ENCODE results near the gene FHOD1. TPM values are rescaled to one million over a fixed set of nuclear protein-coding genes. Genes with fewer than 3 reads are reported as not detected.

Gene FHOD1
- total and polyA plus RNA-seq, 2 donors (not counting 1 experiment from before 2014, with no cell fraction given) = 46.3 to 46.9 TPM

DNA sequence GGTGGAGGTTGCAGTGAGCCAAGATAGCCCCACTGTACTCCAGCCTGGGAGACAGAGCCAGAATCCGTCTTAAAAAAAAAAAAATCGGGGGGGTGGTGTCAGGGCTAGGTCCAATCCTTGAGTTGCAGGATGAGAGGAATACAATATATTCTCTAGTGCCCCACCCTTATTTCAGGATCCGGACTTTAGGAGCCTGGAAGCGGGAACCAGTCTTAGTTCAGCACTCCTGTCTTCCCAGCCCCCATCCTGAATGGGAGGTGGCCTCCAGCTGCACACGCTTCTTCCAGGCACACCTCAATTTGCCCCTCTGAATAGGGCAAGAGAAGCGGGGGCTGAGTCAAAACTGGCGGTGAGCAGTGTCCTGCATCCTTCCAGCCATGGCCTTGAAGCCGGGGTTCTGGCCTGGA, 1.6 kb downstream of the FHOD1 start:
- peak overlapping the region; percentile 82 for H2AFZ ChIP-seq (ENCODE audit: insufficient read depth, low read depth, low read length, poor library complexity, severe bottlenecking)
- H3K27ac ChIP-seq (ENCODE audit: low read length in 2 of 2) = peak overlapping the region in 1 of 2 donors; percentile 86
- no peaks in the 10 kb centered on the region for H3K9me3 Mint-ChIP-seq (ENCODE audit: insufficient read depth)
- ATAC-seq (ENCODE audit: low read depth) (no peak), DNase-seq (no peak)
- peaks cover 26% of the 10 kb centered on the region for H3K79me2 ChIP-seq (ENCODE audit: control insufficient read depth, insufficient read depth, low read length)
- H3K27ac Mint-ChIP-seq = peak overlapping the region; percentile 96
- peaks cover 0 to 3% of the 10 kb centered on the region in 2 experiments for H3K36me3 ChIP-seq (replicated peaks in 1 of 2; ENCODE audit: control extremely low read depth in 1 of 2, control insufficient read depth in 1 of 2, extremely low read depth in 1 of 2, insufficient read depth in 2 of 2, low read length in 1 of 2)
- peaks cover 46 to 55% of the 10 kb centered on the region in 2 donors for H3K4me1 ChIP-seq (ENCODE audit: control insufficient read depth in 2 of 2, insufficient read depth in 2 of 2, low read length in 2 of 2)
- TF ChIP-seq EZH2 (IDR thresholded peaks at IDR 0.05; ENCODE audit: borderline replicate concordance, insufficient read depth, low read depth, low read length, poor library complexity, severe bottlenecking) = no peak
- TF ChIP-seq, protein P1, sequence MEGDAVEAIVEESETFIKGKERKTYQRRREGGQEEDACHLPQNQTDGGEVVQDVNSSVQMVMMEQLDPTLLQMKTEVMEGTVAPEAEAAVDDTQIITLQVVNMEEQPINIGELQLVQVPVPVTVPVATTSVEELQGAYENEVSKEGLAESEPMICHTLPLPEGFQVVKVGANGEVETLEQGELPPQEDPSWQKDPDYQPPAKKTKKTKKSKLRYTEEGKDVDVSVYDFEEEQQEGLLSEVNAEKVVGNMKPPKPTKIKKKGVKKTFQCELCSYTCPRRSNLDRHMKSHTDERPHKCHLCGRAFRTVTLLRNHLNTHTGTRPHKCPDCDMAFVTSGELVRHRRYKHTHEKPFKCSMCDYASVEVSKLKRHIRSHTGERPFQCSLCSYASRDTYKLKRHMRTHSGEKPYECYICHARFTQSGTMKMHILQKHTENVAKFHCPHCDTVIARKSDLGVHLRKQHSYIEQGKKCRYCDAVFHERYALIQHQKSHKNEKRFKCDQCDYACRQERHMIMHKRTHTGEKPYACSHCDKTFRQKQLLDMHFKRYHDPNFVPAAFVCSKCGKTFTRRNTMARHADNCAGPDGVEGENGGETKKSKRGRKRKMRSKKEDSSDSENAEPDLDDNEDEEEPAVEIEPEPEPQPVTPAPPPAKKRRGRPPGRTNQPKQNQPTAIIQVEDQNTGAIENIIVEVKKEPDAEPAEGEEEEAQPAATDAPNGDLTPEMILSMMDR (IDR thresholded peaks at IDR 0.05) = no peak
- CTCF ChIA-PET = interaction anchor here (1.1 to 3.7 kb wide), 6 partner anchors 12 to 154 kb away, joined by 3 to 33 read pairs (median 8); partner anchors contain the start of gene TMEM208
- H4K20me1 ChIP-seq (ENCODE audit: control insufficient read depth, insufficient read depth, low read length, poor library complexity, severe bottlenecking) = peaks cover 8% of the 10 kb centered on the region
- peak overlapping the region; percentile 5 to 97 (median 79) for H3K4me3 ChIP-seq (ENCODE audit: control extremely low read depth in 1 of 5, extremely low read depth in 1 of 5, insufficient read depth in 1 of 5, low read depth in 2 of 5, low read length in 4 of 5)
- H3K4me3 Mint-ChIP-seq = peak overlapping the region; percentile 96
- H3K9me3 ChIP-seq (ENCODE audit: control extremely low read depth in 1 of 3, control insufficient read depth in 2 of 3, insufficient read depth in 1 of 3, low read length in 2 of 3) = no peaks in the 10 kb centered on the region
- H3K4me2 ChIP-seq (replicated peaks; ENCODE audit: low read depth, low read length, poor library complexity, severe bottlenecking) = peak overlapping the region; percentile 100
- POLR2A ChIA-PET = interaction anchor here (0.5 to 3.7 kb wide), 3 partner anchors 18 to 217 kb away, joined by 8 to 30 read pairs (median 27); partner anchors contain the start of gene TMEM208
- peaks cover 0 to 15% (median 11%) of the 10 kb centered on the region in 4 experiments for H3K27me3 ChIP-seq (replicated peaks in 1 of 4; ENCODE audit: control extremely low read depth in 1 of 4, control insufficient read depth in 3 of 4, insufficient read depth in 4 of 4, low read length in 3 of 4)
- intact Hi-C loops (cut with micrococcal nuclease) = loop anchor here (2.0 to 10.0 kb wide), 4 partner anchors 33 to 419 kb away; partner anchors contain the start of genes ACD, ATP6V0D1, C16orf86 and ENKD1
- H3K27me3 Mint-ChIP-seq = peaks cover 9% of the 10 kb centered on the region
- H3K9ac ChIP-seq (ENCODE audit: low read length) = peak overlapping the region; percentile 81
- WGBS (ENCODE audit: insufficient coverage) = 22% methylated on average over 5 of the region's 8 CpGs
- H3K4me1 Mint-ChIP-seq = peaks cover 53% of the 10 kb centered on the region

DNA sequence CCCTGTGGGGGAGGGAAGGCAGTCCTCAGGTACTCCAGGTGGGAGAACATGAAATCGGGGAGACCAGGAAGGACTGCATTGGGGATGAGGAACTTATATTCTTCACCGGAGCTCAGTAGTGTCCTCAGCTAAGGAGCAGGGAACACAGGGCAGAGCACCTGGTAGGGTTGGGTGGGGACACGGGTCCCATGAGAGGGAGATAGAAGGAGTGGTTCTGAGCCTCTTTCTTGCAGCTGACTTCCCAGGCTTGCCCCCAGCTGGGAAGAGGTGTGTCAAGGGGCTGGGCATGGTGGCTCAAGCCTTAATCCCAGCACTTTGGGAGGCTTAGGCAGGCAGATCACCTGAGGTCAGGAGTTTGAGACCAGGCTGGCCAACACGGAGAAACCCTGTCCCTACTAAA, 2.1 kb downstream of the FHOD1 start:
- H3K9ac ChIP-seq (ENCODE audit: low read length) = peak overlapping the region; percentile 37
- WGBS (ENCODE audit: insufficient coverage) = 8% methylated on average over 2 of the region's 4 CpGs
- H3K9me3 Mint-ChIP-seq (ENCODE audit: insufficient read depth) = no peaks in the 10 kb centered on the region
- ATAC-seq (ENCODE audit: low read depth) = no peak
- ChIA-PET POLR2A (interaction anchor here (0.7 to 2.5 kb wide), 2 partner anchors 18 to 321 kb away, joined by 3 to 30 read pairs; partner anchors contain the start of gene TMEM208), CTCF (interaction anchor here (1.1 to 3.7 kb wide), 7 partner anchors 11 to 154 kb away, joined by 3 to 33 read pairs (median 7); partner anchors contain the start of gene TMEM208)
- peaks cover 8% of the 10 kb centered on the region for H4K20me1 ChIP-seq (ENCODE audit: control insufficient read depth, insufficient read depth, low read length, poor library complexity, severe bottlenecking)
- TF ChIP-seq EZH2 (IDR thresholded peaks at IDR 0.05; ENCODE audit: borderline replicate concordance, insufficient read depth, low read depth, low read length, poor library complexity, severe bottlenecking) = no peak
- TF ChIP-seq, protein P1 (IDR thresholded peaks at IDR 0.05) = no peak
- peak overlapping the region in 1 of 5 experiments; percentile 4 for H3K4me3 ChIP-seq (ENCODE audit: control extremely low read depth in 1 of 5, extremely low read depth in 1 of 5, insufficient read depth in 1 of 5, low read depth in 2 of 5, low read length in 4 of 5)
- H3K27me3 ChIP-seq (replicated peaks in 1 of 4; ENCODE audit: control extremely low read depth in 1 of 4, control insufficient read depth in 3 of 4, insufficient read depth in 4 of 4, low read length in 3 of 4) = peaks cover 0 to 13% (median 9%) of the 10 kb centered on the region in 4 experiments
- peak overlapping the region; percentile 60 for H3K4me2 ChIP-seq (replicated peaks; ENCODE audit: low read depth, low read length, poor library complexity, severe bottlenecking)
- H2AFZ ChIP-seq (ENCODE audit: insufficient read depth, low read depth, low read length, poor library complexity, severe bottlenecking) = no peak overlapping the region
- peak overlapping the region; percentile 96 for H3K27ac Mint-ChIP-seq
- DNase-seq = no peak
- intact Hi-C loops (cut with micrococcal nuclease) = loop anchor here (10.0 kb wide), 1 partner anchor 420 kb away; the partner anchor contains the start of genes ACD, C16orf86, ENKD1 and PARD6A
- peaks cover 52% of the 10 kb centered on the region for H3K4me1 Mint-ChIP-seq
- H3K4me1 ChIP-seq (ENCODE audit: control insufficient read depth in 2 of 2, insufficient read depth in 2 of 2, low read length in 2 of 2) = peaks cover 46 to 55% of the 10 kb centered on the region in 2 donors
- peaks cover 26% of the 10 kb centered on the region for H3K79me2 ChIP-seq (ENCODE audit: control insufficient read depth, insufficient read depth, low read length)
- H3K36me3 ChIP-seq (replicated peaks in 1 of 2; ENCODE audit: control extremely low read depth in 1 of 2, control insufficient read depth in 1 of 2, extremely low read depth in 1 of 2, insufficient read depth in 2 of 2, low read length in 1 of 2) = peaks cover 0 to 3% of the 10 kb centered on the region in 2 experiments
- peak overlapping the region; percentile 67 to 86 for H3K27ac ChIP-seq (ENCODE audit: low read length in 2 of 2)
- H3K4me3 Mint-ChIP-seq = peak overlapping the region; percentile 83
- H3K9me3 ChIP-seq (ENCODE audit: control extremely low read depth in 1 of 3, control insufficient read depth in 2 of 3, insufficient read depth in 1 of 3, low read length in 2 of 3) = no peaks in the 10 kb centered on the region
- H3K27me3 Mint-ChIP-seq = peaks cover 8% of the 10 kb centered on the region

All from B cell (primary cell).